ENCODE data around the gene PDE4D.
A peak's percentile ranks its signal among the peaks of the same experiment; 100 is the strongest.

PDE4D gene

GRCh38 chr5:59838989-59839388 lies 54.5 kb downstream of the PDE4D start:
- no peak for DNase-seq (ENCODE audit: low read depth, low spot score)

- DNase-seq (ENCODE audit: low read depth, low spot score) = no peak
Observed at GRCh38 chr5:59838067-59838466, 55.5 kb downstream of the PDE4D start.

GRCh38 chr5:59837071-59837470 lies 56.5 kb downstream of the PDE4D start:
- DNase-seq (ENCODE audit: low read depth, low spot score) = no peak

GRCh38 chr5:59835800-59836199 lies 57.7 kb downstream of the PDE4D start:
- no peak for DNase-seq (ENCODE audit: low read depth, low spot score)

- no peak for DNase-seq (ENCODE audit: low read depth, low spot score)
Observed at GRCh38 chr5:59833448-59833847, 60.1 kb downstream of the PDE4D start.

- DNase-seq (ENCODE audit: low read depth, low spot score) = no peak
Observed at GRCh38 chr5:59832577-59833301, 60.8 kb downstream of the PDE4D start.

GRCh38 chr5:59831326-59832010 lies 62.1 kb downstream of the PDE4D start:
- DNase-seq (ENCODE audit: low read depth, low spot score) = no peak

GRCh38 chr5:59830536-59831200 lies 62.9 kb downstream of the PDE4D start:
- DNase-seq (ENCODE audit: low read depth, low spot score) = no peak

- DNase-seq (ENCODE audit: low read depth, low spot score) = no peak
Observed at GRCh38 chr5:59829922-59830321, 63.6 kb downstream of the PDE4D start.

GRCh38 chr5:59829386-59829785 lies 64.1 kb downstream of the PDE4D start:
- no peak for DNase-seq (ENCODE audit: low read depth, low spot score)

- DNase-seq (ENCODE audit: low read depth, low spot score) = no peak
Observed at GRCh38 chr5:59828623-59829022, 64.9 kb downstream of the PDE4D start.

- no peak for DNase-seq (ENCODE audit: low read depth, low spot score)
Observed at GRCh38 chr5:59826996-59827395, 66.5 kb downstream of the PDE4D start.

- DNase-seq (ENCODE audit: low read depth, low spot score) = no peak
Observed at GRCh38 chr5:59823420-59823819, 70.1 kb downstream of the PDE4D start.

GRCh38 chr5:59819806-59820205 lies 73.7 kb downstream of the PDE4D start:
- DNase-seq (ENCODE audit: low read depth, low spot score) = no peak

GRCh38 chr5:59817536-59817935 lies 76.0 kb downstream of the PDE4D start:
- no peak for DNase-seq (ENCODE audit: low read depth, low spot score)

GRCh38 chr5:59816654-59817300 lies 76.7 kb downstream of the PDE4D start:
- no peak for DNase-seq (ENCODE audit: low read depth, low spot score)

- no peak for DNase-seq (ENCODE audit: low read depth, low spot score)
Observed at GRCh38 chr5:59814537-59814872, 79.0 kb downstream of the PDE4D start.

GRCh38 chr5:59813761-59814536 lies 79.6 kb downstream of the PDE4D start:
- DNase-seq (ENCODE audit: low read depth, low spot score) = no peak

GRCh38 chr5:59810041-59810440 lies 83.5 kb downstream of the PDE4D start:
- DNase-seq (ENCODE audit: low read depth, low spot score) = peak; percentile 18

- no peak for DNase-seq (ENCODE audit: low read depth, low spot score)
Observed at GRCh38 chr5:59807806-59808205, 85.7 kb downstream of the PDE4D start.

- no peak for DNase-seq (ENCODE audit: low read depth, low spot score)
Observed at GRCh38 chr5:59800347-59800893, 93.1 kb downstream of the PDE4D start.

Measured in activated naive CD8-positive, alpha-beta T cell treated with anti-CD3 and anti-CD28 coated beads, Interleukin-2, amount 50 U/mL, for 16 hours (primary cell).